NCI-H187 (cell line): ENCODE measurements around the gene GIPC2.
A peak's percentile ranks its signal among the peaks of the same experiment; 100 is the strongest.
"Not testable (repeated sequence)": the region's sequence is repeated elsewhere in the genome, so short reads cannot be mapped to it uniquely, and the experiment has no call there.

Experiments used
- DNase-seq, 2 experiments: peaks; one replicate each; lab custom pipeline; 2025; lab: John Stamatoyannopoulos, UW

Gene GIPC2

GRCh38 chr1:78069784-78070183 is 24.0 kb downstream of the GIPC2 start:
- no peak for DNase-seq

- DNase-seq: peak; percentile 19 to 38
Measured at GRCh38 chr1:78070210-78070609, 24.4 kb downstream of the GIPC2 start.

GRCh38 chr1:78070758-78071157 is 25.0 kb downstream of the GIPC2 start:
- no peak for DNase-seq

DNA sequence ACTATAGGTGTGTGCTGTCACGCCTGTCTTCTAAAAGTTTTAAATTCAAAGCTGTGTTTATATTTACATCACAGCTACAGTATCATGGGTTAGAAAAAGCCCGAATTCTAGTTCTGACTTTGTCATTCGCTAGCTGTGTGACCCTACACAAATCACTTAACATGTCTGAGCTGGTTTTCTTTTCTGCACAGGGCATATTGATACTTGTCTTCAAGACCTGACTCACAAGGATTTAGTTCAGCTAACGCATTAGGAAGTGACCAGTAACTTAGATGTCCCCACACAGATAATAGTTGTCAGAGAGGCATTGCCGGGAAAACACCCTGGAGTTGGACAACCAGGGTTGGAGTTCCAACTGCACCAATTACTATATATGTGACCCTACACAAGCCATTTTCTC is 25.9 kb downstream of the GIPC2 start:
- no peak for DNase-seq

- no peak for DNase-seq
Measured at GRCh38 chr1:78072216-78072615, 26.4 kb downstream of the GIPC2 start.

DNA sequence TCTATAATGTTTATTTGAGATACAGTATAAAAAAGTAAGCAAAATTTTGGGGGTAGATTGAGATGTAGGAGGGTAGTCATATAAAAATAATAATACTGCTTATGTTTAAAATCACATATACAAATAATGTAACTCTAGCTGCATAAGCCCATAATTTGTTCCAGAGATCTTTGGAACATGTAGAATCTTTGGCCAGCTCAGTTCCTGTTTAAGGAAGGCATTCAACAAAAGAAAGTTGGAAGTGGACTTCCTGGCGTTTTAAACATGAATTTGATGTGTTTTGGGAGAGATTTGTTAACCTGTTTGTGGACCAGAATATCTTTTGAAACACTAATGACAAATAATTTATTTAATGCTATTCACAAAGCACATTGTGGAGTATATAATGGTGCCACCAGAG is 27.7 kb downstream of the GIPC2 start:
- no peak for DNase-seq

DNA sequence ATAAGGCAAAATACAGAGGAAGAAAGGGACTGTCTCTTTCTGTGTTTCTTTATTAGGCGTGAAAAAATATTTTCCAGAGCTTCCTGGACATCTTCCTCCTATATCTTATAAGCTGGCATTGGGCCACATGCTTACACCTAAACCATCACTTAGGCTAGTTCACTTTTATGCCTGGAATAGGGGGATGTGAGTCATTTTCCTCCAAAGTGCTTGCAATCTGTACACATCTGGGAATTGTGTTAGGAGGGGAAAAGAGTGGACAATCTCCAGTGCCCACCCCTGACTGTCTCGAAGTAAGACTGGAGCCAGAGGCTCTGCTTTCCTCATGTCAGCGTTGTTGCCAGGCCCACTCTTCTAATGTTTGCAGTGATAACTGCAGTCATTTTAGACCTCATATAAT is 29.9 kb downstream of the GIPC2 start:
- DNase-seq: no peak

DNA sequence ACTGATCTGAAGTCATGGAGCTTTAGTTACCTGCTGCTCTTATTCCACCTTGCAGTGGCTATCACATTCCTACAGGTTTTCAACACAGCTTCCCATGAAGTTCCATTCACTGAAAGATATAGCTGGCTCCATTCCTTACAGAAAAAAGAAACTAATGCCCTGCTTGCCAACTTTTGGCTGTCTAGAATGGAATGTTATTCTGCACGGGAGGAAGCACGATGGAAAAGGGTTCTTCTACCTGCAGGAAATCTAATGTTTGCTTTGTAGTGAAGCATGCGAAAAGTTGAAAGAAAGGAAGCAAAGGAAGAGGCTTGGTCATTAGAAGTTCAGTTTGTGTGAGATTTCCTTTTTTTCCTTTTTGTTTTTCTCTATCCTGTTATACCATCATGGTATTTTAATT is 32.6 kb downstream of the GIPC2 start:
- no peak for DNase-seq

DNA sequence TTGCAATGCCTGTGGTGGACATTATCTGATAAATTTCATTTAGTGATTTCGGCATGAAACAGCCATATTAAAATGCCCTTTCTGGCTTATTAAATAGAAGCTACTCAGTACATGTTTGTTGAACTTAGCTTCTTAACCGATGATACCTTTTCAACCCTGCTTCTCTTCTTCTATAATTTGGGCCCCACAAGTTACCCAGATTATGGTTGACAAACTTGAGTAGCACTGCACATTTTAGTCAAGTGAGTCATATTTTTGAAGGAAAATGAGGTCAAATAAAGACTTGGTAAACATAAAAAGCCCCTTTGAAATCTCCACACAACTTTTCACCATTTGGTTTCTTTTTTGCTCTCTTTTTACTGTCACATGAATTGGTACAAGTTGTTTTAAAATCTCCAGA is 33.8 kb downstream of the GIPC2 start:
- no peak for DNase-seq

DNA sequence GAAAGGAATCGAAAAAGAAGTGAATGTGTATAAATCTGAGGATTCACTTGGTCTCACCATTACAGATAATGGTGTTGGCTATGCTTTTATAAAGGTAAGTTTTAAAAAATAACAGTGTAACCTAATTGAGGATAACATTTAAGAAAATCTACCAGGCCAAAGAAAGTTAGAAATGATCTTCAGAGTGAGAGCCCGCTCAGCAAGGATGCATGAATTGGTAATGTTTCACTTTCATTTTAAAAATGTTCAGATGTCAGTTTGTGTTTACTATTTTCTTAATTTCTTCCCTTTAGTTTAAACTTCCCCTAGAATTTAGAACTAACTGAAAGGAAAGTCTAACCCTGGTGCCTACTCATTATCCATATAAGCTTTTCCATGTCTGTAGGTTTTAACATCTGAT is 35.0 kb downstream of the GIPC2 start:
- DNase-seq: no peak

GRCh38 chr1:78081980-78082860 is 36.5 kb downstream of the GIPC2 start:
- no peak for DNase-seq

GRCh38 chr1:78084639-78085038 is 38.9 kb downstream of the GIPC2 start:
- not testable (repeated sequence) for DNase-seq

DNA sequence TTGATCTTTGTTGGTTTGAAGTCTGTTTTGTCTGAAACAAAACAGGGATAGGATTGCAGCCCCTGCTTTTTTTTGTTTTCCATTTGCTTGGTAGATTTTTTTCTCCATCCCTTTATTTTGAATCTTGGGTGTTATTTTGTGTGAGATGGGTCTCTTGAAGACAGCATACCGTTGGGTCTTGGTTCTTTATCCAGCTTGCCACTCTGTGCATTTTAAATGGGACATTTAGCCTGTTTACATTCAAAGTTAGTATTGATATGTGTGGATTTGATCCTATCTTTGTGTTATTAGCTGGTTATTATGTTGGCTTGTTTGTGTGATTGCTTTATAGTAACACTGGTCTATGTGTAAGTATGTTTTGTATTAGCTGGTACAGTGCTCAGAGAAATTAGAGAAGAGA is 40.9 kb downstream of the GIPC2 start:
- DNase-seq: no peak

DNA sequence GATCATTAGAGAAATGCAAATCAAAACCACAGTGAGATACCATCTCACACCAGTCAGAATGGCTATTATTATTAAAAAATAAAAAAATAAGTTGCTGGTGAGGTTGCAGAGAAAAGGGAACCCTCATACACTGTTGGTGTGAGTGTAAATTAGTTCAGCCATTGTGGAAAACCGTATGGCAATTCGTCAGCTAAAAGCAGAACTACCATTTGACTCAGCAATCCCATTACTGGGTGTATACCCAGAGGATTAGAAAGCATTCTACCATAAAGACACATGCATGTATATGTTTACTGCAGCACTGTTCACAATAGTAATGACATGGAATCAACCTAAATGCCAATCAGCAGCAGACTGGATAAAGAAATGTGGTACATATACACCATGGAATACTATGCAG is 42.2 kb downstream of the GIPC2 start:
- no peak for DNase-seq

GRCh38 chr1:78088486-78088885 is 42.7 kb downstream of the GIPC2 start:
- DNase-seq: no peak

GRCh38 chr1:78089010-78089409 is 43.2 kb downstream of the GIPC2 start:
- no peak for DNase-seq

- no peak for DNase-seq
Measured at GRCh38 chr1:78090472-78091133, 44.8 kb downstream of the GIPC2 start.

DNA sequence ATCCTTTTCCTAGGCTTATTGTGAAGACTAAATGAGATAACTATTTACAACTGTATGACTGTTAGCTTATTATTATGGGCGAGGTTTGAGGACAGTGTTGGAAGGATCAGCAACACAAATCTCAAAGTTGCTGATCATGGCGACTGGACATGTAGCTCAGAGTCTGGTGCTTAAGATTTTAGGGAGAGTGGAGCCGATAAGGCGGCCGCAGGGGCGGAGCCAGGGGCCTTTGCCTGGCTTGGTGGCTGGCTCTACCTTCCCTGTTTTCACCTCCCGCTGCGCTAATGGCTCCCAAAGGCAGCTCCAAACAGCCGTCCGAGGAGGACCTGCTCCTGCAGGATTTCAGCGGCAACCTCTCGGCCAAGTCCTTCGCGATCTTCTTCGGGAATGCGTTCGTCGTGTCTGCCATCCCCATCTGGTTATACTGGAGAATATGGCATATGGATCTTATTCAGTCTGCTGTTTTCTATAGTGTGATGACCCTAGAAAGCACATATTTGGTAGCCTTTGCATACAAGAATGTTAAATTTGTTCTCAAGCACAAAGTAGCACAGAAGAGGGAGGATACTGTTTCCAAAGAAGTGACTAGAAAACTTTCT is 45.5 kb downstream of the GIPC2 start:
- no peak for DNase-seq

GRCh38 chr1:78091886-78092285 is 46.1 kb downstream of the GIPC2 start:
- DNase-seq: no peak

DNA sequence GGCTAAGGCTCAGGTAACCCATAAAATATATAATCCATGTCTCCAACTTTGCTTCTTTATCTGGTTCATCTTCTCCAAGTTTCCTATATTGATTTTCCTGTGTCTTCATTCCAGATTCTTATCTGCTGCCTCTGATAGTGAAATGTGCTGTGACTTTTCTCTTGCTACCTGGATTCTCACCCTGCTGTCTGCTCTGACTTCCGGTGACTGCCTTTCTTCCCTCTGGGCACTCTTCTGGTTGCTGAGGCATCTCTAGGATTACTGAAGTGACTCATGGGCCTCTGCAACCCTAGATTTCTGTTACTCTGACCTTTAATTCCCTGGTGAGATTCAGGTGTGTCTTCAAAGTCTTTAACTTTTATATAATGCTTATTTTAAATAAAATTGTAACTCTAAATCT is 46.9 kb downstream of the GIPC2 start:
- no peak for DNase-seq

GRCh38 chr1:78093560-78093959 is 47.8 kb downstream of the GIPC2 start:
- no peak for DNase-seq

DNA sequence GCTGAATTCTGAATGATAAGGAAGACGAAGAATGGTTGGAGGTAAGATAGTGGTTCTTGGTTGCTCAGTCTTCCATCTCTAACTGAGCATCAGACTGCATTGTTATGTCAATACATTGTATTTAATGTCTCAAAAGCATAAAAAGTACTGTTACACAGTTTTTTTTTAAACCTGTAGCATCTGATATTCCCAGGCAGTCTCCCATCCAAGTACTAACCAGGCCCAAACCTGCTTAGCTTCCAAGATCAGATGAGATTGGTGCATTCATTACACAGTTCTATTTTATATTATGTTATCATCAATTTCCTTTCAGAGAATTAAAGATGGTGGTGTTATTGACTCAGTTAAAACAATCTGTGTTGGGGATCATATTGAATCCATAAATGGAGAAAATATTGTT is 48.9 kb downstream of the GIPC2 start:
- DNase-seq: no peak

GRCh38 chr1:78095593-78095992 is 49.8 kb downstream of the GIPC2 start:
- no peak for DNase-seq
